GM12874 (cell line): ENCODE data around the gene BCKDHB.

Source experiments
- TF ChIP-seq, protein P1 (sequence below): IDR thresholded peaks from 2 replicates; pipeline ENCODE4 v1.5.1; 2011; ENCODE audit warnings: low read depth, mild to moderate bottlenecking, control low read depth, low read length, moderate library complexity; ENCODE audit not compliant: insufficient read depth

The BCKDHB gene

DNA sequence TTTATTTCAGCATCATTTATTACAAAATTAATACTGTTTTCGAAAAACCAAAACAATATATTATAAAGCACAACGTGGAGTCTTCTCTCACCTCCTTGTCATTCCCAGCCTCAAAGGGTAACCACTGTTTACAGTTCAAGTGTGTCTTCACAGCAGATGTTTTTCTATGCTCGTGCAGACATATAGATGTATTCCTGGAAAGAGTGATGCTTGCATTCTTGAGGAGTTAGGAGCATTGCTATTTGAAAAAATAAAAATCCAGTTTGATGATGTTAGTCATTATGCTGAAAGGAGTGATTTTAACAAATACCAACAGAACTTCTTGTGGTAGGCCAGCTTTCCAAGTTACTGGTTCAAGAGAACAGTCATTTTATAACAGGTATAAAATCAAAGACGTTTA lies 234.9 kb downstream of the BCKDHB start:
- TF ChIP-seq, protein P1, sequence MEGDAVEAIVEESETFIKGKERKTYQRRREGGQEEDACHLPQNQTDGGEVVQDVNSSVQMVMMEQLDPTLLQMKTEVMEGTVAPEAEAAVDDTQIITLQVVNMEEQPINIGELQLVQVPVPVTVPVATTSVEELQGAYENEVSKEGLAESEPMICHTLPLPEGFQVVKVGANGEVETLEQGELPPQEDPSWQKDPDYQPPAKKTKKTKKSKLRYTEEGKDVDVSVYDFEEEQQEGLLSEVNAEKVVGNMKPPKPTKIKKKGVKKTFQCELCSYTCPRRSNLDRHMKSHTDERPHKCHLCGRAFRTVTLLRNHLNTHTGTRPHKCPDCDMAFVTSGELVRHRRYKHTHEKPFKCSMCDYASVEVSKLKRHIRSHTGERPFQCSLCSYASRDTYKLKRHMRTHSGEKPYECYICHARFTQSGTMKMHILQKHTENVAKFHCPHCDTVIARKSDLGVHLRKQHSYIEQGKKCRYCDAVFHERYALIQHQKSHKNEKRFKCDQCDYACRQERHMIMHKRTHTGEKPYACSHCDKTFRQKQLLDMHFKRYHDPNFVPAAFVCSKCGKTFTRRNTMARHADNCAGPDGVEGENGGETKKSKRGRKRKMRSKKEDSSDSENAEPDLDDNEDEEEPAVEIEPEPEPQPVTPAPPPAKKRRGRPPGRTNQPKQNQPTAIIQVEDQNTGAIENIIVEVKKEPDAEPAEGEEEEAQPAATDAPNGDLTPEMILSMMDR = no peak

DNA sequence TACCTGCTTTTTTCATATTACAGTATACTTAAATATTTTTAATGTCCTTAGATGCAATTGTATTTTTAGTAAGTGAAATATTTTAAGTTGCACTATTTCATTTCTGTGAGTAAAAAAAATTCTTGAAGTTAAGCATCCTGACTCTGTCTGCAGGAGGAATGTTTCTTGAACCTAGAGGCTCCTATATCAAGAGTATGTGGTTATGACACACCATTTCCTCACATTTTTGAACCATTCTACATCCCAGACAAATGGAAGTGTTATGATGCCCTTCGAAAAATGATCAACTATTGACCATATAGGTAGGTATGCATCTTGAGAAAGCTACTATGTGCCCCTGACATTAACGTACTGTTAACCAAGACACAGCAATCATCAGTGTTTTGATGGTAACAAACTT lies 237.0 kb downstream of the BCKDHB start:
- TF ChIP-seq, protein P1 = no peak

DNA sequence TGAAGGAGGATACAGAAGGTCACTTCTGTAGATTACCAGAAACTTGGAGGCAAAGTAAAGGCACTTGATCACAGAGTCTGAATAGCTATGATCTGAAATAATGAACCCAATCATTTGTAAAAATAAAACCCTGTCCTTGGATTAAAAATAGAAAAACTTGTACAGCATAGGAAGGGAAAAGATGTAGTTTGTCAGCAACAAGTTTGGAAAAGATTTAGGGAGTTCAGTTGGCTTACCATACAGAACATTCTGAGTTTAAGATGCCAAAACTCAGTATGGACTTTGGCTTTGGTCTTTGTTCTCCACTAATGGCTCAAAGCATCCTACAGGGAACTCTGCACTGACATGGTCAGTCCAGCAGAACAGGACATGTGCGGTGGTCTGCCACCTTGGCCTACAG lies 240.6 kb downstream of the BCKDHB start:
- TF ChIP-seq, protein P1 = no peak

DNA sequence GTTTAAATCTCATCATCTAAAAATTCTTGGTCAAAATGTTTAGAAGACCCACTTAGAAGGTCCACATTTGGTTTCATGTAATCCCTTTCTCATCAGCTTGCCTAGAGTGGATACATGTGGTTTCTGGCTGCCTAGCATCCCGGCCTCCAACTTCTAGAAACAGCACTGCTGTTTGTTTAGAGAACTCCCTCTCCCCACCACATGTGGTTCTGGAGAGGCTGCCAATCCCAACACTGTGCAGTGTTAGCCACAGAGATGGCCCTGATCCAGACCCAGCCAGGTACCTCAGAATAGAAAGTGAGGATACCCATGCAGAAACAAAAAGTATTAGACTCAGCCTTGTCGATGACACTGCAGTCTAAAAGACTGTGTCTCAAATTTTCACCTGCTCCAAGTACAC lies 241.8 kb downstream of the BCKDHB start:
- TF ChIP-seq, protein P1 = no peak

DNA sequence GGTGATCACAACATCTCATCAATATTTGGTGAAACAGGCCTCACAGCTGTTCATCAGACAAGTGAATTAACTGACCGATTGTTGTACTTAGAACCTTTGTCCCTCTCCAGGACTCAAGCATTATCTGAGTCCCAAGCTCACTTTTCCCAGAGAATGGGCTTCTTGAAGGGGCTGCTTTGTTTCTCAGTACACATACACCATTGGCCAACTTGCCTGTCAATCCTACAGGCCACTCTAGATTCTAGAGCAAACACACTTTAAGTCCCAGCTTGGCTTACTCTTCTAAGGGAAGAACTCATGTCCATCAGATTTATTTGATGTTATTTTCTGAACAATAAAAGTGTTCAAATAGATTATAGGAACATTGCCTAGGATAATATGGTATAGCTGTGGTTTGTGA lies 249.5 kb downstream of the BCKDHB start:
- TF ChIP-seq, protein P1 = no peak

DNA sequence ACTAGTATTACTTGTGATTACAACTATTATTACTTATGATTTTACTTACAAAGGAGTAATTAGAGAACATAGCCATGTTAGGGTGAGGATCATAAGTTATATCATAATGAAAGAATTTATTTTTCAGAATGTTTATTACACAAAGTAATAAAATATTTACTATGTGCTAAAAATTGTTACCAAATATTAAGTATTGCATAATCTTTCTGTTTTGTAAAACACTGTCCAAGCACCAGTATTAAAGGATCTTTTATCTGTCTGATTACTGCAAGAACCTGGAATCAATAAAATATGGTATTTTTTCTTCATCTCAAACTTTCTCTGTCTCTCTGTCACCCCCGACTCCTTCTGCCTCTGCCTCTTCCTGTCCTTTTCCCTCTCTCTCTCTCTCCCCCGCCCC lies 250.1 kb downstream of the BCKDHB start:
- TF ChIP-seq, protein P1 = no peak

DNA sequence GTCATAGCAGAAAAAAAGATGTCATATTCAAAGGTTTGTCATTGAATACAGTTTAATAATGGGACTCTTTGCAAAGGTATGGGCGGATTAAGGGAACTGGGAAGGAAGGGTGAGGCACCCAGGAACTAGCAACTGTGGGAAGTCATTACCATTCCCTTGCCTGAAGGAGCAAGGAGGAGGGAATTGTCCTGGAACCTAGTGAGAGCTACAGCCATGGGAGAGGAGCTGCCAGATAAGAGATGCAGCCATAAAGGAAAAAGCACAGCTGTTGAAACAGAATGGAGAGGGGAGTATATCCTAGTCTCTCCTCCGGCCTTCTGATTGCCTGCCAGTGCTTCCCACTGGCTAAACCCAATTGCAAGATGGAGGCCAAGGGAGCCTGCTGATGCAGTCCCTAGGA lies 250.6 kb downstream of the BCKDHB start:
- TF ChIP-seq, protein P1 = no peak

DNA sequence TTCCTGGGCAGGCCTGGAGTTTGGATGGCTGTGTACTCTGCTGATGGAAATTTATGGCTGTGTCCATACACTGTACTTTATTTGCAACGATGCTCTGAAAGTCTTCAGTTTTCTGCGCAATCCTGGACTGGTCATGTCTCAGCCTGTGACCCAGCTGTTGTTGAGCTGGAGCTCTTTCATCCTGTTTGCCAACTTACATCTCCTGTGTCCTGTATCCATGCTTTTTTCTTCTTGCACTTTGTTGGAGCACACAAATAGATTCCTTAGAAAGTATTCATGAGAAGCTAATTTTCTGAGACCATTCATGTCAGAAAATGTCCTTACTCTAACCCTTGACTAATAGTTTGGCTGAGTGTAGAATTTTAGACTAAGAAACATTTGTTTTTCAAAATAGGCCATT lies 251.2 kb downstream of the BCKDHB start:
- TF ChIP-seq, protein P1 = no peak
